HK-2 (cell line): ENCODE data around the gene CEND1.

Source experiments
- DNase-seq: peaks from one replicate; pipeline ENCODE4 v3.0.0-alpha.2; 2018; ENCODE audit not compliant: unreplicated experiment

The CEND1 gene

DNA sequence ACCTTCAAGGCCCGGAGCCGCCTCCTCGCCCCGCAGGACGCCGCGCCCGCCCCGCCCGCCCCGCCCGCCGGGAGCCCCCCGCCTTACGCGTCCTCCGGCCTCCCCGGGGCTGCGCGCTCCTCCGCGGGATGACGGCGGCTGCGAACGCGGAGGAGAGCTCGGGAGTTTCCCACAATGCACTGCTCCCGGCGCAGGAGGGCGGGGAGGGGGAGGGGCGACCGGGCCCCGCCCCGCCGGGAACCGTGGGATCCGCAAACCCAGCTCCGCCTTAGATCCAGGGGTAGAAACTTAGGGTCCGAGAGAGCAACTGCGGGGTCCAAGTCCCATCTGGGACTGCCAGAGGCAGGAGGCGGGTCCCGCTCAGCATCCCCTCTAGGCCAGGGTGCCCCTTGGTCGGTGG is at the start of gene CEND1:
CEND1 (minus strand) TSS at position 148 of the 400 bp plus-strand sequence. CDS start 1,514 bp downstream, outside the sequence.
- DNase-seq, result no peak

GRCh38 chr11:839280-839623 is 49.4 kb upstream of the CEND1 start:
- no peak for DNase-seq

DNA sequence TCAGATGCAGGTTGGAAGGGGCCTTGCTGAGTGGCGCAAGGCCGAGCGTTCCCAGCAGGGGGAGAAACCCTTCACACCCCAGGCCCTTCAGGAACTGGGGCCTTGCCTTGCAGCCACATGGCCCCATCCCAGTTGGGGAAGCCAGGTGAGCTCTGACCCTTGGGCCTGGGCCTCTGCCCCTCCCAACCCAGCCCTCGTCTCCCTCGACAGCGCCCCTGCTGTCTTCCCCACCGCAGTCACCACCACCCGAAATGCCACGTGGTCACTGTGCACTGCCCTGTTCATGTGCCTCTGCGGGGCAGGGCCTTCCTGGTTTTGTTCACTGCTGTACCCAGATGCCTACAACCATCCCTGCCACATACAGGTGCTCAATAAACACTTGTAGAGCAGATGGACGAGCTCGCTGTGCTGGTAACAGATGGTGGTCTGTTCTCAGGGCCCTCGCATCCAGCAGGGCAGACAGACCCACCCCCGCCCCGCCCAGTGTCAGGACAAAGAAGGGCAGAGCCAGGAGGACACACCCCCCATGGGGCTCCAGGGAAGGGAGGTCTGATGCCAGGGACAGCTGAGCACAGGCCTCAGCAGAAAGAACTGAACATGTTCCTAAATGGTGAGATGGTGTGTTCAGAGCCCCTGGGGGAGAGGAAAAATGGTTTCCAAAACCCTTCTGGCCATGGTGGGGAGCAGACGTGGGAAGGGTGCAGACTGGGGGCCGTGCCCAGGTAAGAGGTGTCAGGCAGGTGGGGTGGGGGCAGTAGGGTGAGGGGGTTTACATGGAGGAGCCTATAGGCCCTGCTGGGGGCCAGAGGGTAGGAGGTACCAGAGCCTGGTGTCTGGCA is 48.8 kb upstream of the CEND1 start:
- DNase-seq, result no peak

DNA sequence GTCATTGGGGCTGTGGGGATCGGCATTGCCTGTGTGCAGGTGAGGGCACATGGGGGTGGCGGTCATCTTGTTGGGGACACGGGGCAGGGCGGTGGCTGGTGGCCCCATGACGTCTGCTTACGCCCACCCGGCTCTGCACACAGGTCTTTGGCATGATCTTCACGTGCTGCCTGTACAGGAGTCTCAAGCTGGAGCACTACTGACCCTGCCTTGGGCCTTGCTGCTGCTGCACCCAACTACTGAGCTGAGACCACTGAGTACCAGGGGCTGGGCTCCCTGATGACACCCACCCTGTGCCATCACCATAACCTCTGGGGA is 48.1 kb upstream of the CEND1 start:
- DNase-seq, result no peak

DNA sequence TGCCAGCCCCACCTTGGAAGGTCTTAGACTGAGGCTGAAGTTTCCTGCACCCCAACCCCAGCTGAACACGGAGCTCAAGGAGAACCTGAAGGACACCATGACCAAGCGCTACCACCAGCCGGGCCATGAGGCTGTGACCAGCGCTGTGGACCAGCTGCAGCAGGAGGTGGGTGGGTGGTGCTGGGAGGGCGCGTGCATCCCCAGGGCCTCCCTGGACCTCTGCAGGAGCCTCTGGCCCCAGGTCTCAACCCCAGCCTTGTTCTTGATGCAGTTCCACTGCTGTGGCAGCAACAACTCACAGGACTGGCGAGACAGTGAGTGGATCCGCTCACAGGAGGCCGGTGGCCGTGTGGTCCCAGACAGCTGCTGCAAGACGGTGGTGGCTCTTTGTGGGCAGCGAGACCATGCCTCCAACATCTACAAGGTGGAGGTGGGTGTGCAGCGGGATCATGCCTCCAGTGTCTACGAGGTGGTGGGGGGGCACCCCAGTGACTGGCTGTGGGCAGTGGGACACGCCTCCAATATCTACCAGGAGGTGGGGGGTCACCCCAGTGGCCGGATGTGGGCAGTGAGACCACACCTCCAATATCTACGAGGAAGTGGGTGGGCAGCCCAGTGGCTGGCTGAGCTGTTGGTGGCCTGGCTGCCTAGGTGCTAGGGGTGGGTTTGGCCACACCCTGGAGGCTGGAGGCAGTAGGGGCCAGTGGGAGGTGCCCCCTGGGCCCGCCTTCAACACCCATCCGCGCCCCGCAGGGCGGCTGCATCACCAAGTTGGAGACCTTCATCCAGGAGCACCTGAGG is 47.5 kb upstream of the CEND1 start:
- DNase-seq, result no peak

- DNase-seq, result no peak
Observed at GRCh38 chr11:836700-837099, 46.8 kb upstream of the CEND1 start.

DNA sequence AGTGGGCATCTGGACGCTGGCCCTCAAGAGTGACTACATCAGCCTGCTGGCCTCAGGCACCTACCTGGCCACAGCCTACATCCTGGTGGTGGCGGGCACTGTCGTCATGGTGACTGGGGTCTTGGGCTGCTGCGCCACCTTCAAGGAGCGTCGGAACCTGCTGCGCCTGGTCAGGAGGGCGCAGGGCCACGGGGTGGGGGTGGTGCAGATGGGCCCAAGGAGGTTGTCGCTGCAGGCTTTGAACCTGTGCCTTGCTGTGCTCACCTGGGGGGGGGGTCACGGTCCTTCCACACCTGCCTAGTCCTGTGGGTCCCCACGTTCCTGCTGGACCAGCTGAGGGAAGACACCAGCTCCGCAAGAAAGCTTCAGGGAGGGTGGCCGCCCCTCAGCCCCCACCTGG is 46.4 kb upstream of the CEND1 start:
- DNase-seq, result no peak

DNA sequence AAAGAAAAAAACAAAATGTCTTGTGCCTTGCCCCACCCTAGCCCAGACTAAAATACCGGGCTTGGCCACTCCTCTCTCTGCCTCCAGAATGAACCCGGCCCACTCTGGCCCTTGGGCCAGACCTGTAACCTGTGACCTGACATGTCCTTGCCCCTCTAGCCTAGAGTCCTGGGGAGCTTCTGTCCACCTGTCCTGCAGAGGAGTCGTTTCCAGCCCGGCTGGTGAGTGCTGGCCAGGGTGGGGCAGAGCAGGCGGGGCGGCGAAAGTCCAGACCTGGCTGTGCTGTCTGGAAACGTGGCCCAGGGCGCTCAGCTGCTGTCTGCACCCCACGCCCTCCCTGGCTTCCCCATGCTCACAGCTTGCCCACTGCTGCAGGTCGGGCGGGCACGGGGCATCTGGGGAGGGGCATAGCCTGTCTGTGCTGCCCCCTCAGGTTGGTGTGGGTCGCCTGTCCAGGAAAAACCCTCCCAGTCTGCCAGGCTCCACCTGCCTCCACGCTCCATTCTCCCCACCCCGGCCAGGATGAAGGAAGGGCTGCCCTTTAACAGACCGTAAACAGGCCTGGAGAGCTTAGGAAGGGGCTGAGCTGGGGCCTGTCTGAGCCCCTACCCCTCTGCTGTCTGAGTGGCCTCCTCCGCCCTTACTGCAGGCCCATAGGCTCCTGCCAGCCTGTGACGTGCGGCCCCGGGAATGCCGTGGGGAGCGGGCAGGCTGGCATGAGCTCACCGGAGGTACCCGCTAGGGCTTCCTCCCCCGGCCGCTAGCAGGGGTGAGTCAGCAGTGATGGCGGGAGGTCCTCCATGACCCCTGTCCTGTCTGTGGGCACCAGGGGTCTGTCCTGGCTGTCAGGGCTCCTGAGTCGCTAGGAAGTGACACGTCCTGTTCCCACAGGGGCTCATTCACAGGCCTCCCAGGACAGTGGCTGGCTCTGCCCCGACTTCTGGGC is 44.8 kb upstream of the CEND1 start:
- DNase-seq, result peak; percentile 88

DNA sequence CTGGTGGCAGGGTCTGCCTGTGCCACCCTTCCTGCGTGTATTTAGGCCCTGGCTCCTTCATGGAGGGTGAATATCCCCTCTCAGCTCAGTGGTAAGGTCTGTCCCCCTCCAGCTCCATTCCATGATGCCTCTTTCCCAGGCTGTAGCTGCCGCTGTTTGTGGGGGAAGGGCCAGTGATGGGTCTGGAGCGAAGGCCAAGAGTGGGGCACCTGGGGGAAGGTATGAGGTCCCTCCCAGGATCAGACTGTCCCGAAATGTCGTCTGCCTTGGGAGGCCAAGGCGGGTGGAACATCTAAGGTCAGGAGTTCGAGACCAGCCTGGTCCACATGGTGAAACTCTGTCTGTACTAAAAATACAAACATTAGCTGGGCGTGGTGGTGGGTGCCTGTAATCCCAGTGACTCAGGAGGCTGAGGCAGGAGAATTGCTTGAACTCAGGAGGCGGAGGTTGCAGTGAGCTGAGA is 44.0 kb upstream of the CEND1 start:
- DNase-seq, result no peak

DNA sequence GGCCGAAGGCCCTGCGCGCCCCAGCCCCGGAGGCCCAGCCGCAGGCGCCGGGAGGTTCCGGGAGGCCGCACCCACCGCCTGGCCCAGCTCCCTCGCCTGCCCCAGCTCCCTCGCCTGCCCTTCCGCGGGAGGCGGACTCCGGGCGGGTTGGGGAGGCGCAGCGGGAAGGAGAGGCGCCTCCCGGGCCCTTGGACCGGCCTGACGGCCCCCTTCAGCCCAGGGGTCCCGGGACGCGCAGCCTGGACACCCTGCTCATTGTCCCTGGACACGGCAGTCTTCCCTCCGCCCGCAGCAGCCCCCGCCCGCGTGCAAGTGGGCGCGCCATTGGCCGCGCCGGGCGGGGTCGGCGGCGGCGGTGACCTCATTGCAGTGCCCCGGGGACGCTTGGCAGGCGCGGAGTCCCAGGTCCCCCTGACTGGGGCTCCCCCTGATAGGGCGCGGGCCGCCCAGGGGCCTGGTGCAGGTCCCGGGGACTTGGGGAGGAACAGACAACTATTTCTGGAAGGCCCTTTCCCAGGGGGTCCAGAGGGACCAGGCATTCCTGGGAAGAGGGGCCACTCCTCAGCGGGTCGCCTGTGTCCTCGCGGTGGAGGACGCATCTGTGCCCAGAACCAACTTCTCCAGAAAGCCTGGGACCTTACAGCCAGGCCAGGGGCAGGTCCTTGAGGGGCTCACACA is 43.4 kb upstream of the CEND1 start:
- DNase-seq, result peak; percentile 59

DNA sequence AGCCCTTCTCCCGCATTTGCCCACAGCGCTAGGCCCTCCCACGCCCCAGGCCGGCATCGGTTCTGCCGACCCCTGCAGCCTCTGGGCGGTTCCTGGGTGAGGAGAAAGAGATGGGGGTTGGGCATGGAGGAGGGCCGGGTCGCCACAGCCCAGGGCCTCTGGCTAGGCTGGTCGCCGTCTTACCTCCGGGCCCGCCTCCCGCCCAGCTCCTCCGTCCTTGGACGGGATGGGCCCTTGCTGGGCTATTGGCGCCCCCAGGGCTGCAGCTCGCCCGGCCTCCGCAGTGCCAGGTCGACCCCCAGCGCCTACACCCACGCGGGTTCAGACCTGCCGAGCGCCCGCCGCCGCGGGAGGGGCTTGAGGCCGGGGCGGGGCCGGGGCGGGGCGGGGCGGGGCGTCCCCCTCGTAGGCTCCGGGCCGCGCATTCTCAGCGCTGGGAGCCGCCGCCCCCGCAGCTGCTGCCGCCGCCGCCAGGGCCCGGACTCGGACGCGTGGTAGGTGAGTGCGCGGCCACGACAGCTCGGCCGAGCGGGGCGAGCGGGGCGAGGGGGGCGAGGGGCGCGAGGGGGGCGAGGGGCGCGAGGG is 42.7 kb upstream of the CEND1 start, which contains the start of gene CD151:
CD151 (plus strand) TSS at position 424 of the 585 bp plus-strand sequence. CDS start 3,118 bp downstream, outside the sequence.
- peak; percentile 62 for DNase-seq

DNA sequence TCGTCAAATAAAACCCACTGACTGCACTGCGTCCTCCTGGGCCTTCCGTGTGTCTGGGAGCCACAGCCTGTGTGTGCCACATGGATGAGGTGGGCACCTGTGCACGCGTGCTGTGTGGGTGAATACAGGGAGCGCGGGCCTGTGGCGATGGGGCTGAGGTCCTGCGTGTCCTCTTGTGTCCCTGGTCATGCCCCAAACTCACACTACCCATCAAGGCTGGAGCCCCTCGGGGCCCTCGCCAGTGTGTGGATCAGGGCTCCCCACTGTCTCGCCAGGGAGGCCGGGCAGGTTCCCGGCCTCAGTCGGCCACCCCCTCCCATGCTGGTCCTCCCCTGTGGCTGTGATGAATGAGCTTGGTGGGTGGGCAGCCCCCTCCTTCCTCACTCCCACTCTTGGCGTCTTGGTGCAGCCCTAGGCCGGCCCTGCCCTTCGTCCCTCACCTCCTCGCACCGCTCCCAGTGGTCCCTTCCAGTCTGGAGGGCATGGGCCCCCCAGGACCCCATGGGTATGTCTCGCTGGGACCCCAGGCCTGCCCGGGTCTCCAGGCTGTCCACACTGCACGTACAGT is 42.2 kb upstream of the CEND1 start:
- no peak for DNase-seq

DNA sequence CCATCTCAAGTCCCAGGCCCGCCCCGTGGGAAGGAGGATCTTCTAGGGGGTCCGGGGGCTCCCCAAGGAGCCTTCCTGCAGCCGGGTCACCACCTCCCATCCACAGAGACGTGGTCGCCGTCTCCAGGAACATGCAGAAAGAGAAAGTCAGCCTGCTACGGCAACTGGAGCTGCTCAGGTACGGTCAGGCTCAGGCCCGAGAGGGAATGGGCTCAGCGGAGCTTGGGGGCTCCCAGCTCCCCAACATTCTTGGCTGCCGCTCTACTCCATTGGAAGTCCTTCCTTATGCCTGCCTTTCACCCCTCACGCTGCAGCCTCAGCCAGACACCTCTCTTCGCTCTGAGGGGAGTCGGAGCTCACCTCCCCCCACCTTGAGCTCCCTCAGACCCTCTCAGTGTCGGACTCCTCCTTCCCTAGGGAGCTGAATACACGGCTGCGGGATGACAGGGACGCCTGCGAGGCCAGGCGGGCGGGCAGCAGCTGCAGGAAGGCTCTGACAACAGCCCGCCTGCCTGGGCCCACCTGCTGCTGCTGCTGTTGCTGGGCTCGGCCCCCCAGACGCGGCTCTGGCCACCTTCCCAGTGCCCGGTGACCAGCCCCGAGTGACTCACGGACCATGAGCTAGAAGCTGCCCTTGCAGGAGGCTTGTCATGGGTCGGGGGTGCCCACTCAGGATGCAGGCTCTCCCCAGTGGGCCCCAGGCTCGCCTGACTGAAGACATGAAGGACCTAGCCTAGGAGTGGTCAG is 41.4 kb upstream of the CEND1 start:
- DNase-seq, result peak; percentile 60

GRCh38 chr11:830295-831117 is 40.6 kb upstream of the CEND1 start:
- DNase-seq, result peak; percentile 84

DNA sequence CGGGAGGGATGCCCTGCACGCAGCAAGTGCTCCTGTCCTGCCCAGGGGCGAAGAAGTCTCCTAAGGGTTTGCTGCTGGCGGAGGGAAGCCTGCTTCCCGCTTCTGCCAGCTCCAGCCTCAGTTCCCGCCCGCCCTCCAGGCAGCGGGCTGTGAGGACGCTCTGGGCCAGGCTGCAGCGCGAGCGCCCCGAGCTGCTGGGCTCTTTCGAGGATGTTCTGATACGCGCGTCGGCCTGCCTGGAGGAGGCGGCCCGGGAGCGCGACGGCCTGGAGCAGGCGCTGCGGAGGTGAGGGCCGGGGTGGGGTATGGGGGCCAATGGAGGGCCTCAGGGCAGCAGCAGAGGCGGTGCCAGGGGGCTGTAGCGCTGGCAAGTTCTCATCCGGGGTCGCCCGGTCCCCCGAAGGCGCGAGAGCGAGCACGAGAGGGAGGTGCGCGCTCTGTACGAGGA is 40.0 kb upstream of the CEND1 start:
- no peak for DNase-seq

DNA sequence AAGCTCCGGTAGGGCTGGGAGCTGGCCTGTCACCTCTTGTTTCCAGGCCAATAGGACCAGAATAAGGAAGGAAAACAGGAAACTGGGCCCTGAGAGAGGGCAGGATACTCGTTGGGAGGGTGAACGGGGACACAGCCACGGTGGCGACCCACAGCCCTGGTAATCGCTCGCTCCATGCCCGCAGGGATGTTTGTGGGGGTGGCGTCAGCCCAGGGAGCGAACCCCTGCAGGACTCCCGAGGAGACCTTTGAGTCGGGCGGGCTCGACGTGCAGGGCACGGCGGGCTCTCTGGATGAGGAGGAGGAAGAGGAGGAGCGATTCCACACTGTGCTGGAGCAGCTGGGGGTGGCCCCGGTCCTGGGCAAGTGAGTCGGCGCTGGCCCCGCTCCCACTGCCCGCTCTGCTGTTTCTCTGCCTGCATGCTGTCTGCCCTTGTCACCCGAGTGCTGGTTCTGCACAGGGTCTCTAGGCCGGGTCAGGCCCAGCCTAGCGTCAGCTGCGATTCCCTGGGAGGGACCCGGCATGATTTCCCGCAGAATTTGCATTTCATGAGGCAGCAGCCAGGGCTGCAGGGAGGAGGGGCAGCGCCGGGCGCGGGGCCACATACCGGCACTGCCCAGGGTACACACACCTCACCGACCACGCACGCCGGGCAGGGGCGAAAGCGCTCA is 39.4 kb upstream of the CEND1 start:
- DNase-seq, result peak; percentile 72

GRCh38 chr11:828506-829175 is 38.8 kb upstream of the CEND1 start:
- no peak for DNase-seq

DNA sequence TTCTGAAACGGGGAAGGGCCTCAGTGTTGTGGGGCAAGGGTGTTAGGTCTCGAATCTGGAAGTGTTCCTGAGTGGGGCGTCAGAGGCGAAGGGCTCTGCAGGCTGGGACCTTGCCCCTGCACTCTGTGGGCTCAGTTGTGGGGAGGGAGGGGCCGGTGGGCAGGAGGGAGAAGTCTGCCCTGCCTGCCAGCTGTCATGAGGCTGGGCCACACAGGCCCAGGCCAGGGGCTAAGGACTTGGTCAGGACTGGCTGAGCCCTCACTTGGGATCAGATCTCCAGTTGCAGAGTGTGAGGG is 38.0 kb upstream of the CEND1 start, which contains the start of gene CRACR2B:
CRACR2B (plus strand) TSS at position 23 of the 296 bp plus-strand sequence. CDS start 689 bp downstream, outside the sequence.
- DNase-seq, result no peak
